H1 (cell line): ENCODE results near the gene DCDC1. TPM values are rescaled to one million over a fixed set of nuclear protein-coding genes. Genes with fewer than 3 reads are reported as not detected.

ENCODE experiments used
- CTCF ChIA-PET: fragments of 300-600 bp; sonication (Branson Sonifier 250); formaldehyde crosslinking; loops from one replicate; lab custom pipeline; 2021; ENCODE audit not compliant: partially characterized antibody; lab: Charles Lee
- POLR2A ChIA-PET: fragments of 300-600 bp; sonication (Branson Sonifier 250); formaldehyde crosslinking; loops from one replicate; lab custom pipeline; 2021; ENCODE audit warnings: inconsistent platforms; ENCODE audit not compliant: partially characterized antibody; lab: Charles Lee
- DNase-seq, 2 experiments: peaks; one replicate each; pipeline versions ENCODE4 v3.0.0 to v3.0.0-alpha.2; 2010 to 2022; ENCODE audit warnings: low spot score in 2 of 2, low read depth in 1 of 2, mixed read lengths in 1 of 2
- FAIRE-seq: peaks from 2 replicates; lab custom pipeline; 2011; peaks lifted over from hg19 to GRCh38; lab: Jason Lieb, UNC
- H2AFZ ChIP-seq: 2 replicates; pipeline ENCODE4 v1.8.1; 2012; ENCODE audit warnings: low read length, inconsistent platforms
- H2AK5ac ChIP-seq: 2 replicates; pipeline ENCODE4 v1.6.1; 2013; ENCODE audit warnings: low read depth, low read length
- H2BK120ac ChIP-seq: replicated peaks from 2 replicates; pipeline ENCODE3; 2013; ENCODE audit warnings: low read depth, low read length, inconsistent platforms
- H2BK12ac ChIP-seq: 2 replicates; pipeline ENCODE4 v1.6.1; 2013; ENCODE audit warnings: low read depth, low read length
- H2BK15ac ChIP-seq: 2 replicates; pipeline ENCODE4 v1.6.1; 2013; ENCODE audit warnings: low read length
- H2BK20ac ChIP-seq: 2 replicates; pipeline ENCODE4 v1.6.1; 2013; ENCODE audit warnings: low read length
- H2BK5ac ChIP-seq: 2 replicates; pipeline ENCODE4 v1.6.1; 2013; ENCODE audit warnings: low read depth, low read length
- H3K14ac ChIP-seq: 2 replicates; pipeline ENCODE4 v1.6.1; 2013; ENCODE audit warnings: inconsistent platforms; ENCODE audit not compliant: insufficient read length
- H3K18ac ChIP-seq: 2 replicates; pipeline ENCODE4 v1.6.1; 2013; ENCODE audit warnings: low read length; ENCODE audit errors: extremely low read depth
- H3K23ac ChIP-seq: 2 replicates; pipeline ENCODE4 v1.6.1; 2013; ENCODE audit warnings: inconsistent platforms; ENCODE audit not compliant: insufficient read length
- H3K23me2 ChIP-seq: 2 replicates; pipeline ENCODE4 v1.6.1; 2013; ENCODE audit warnings: low read depth, low read length
- H3K27ac ChIP-seq: 2 replicates; pipeline ENCODE4 v1.6.1; 2011; ENCODE audit warnings: low read depth, low read length, inconsistent platforms
- H3K27me3 ChIP-seq, 4 experiments: replicated peaks in 1 of 4; 1 replicate in 1 of 4; 2 replicates in 3 of 4; pipeline versions ENCODE4 v1.6.1 to v1.8.1; 2011 to 2013; ENCODE audit warnings: low read length in 3 of 4, mild to moderate bottlenecking in 3 of 4, inconsistent platforms in 2 of 4, mixed read lengths in 2 of 4, moderate library complexity in 1 of 4; ENCODE audit not compliant: control insufficient read depth in 3 of 4, insufficient read depth in 3 of 4; ENCODE audit errors: extremely low read depth in 1 of 4
- H3K36me3 ChIP-seq, 4 experiments: 2 replicates each; pipeline versions ENCODE4 v1.6.1 to v1.8.1; 2011 to 2013; ENCODE audit warnings: mild to moderate bottlenecking in 4 of 4, low read length in 3 of 4, moderate library complexity in 2 of 4, control low read depth in 1 of 4, inconsistent platforms in 1 of 4; ENCODE audit not compliant: insufficient read depth in 4 of 4, control insufficient read depth in 2 of 4
- H3K4ac ChIP-seq: replicated peaks from 2 replicates; pipeline ENCODE3; 2013; ENCODE audit warnings: low read length, low read depth, mixed read lengths, inconsistent platforms; ENCODE audit not compliant: insufficient read length
- H3K4me1 ChIP-seq, 4 experiments: replicated peaks in 1 of 4; 1 replicate in 1 of 4; 2 replicates in 3 of 4; pipeline versions ENCODE4 v1.6.1 to v1.8.1; 2011 to 2013; ENCODE audit warnings: low read length in 3 of 4, inconsistent platforms in 2 of 4, mixed read lengths in 1 of 4; ENCODE audit not compliant: insufficient read depth in 4 of 4, control insufficient read depth in 3 of 4
- H3K4me2 ChIP-seq, 2 experiments: 2 replicates each; pipeline versions ENCODE4 v1.6.1 to v1.8.1; 2011 to 2013; ENCODE audit warnings: low read depth in 2 of 2, low read length in 2 of 2, control low read depth in 1 of 2, inconsistent platforms in 1 of 2, mild to moderate bottlenecking in 1 of 2; ENCODE audit not compliant: insufficient read depth in 1 of 2
- H3K4me3 ChIP-seq, 4 experiments: fragments of 200-600, 300-600 bp in 1 of 4; sonication (generic), shearing (Covaris generic), sonication (Bioruptor Twin) in 1 of 4; 2 replicates each; pipeline versions ENCODE4 v1.5.1 to v1.8.1; 2011 to 2016; ENCODE audit warnings: low read length in 4 of 4, low read depth in 3 of 4, control low read depth in 2 of 4, inconsistent platforms in 2 of 4, mild to moderate bottlenecking in 2 of 4, mixed read lengths in 1 of 4, moderate library complexity in 1 of 4; ENCODE audit not compliant: insufficient read depth in 2 of 4; ENCODE audit errors: extremely low read depth in 1 of 4
- H3K56ac ChIP-seq: replicated peaks from 2 replicates; pipeline ENCODE3; 2013; ENCODE audit warnings: low read depth, mild to moderate bottlenecking, mixed read lengths, low read length, inconsistent platforms; ENCODE audit not compliant: insufficient read length
- H3K79me1 ChIP-seq: 2 replicates; pipeline ENCODE4 v1.6.1; 2013; ENCODE audit warnings: low read depth, low read length, control low read depth
- H3K79me2 ChIP-seq, 2 experiments: 2 replicates each; pipeline versions ENCODE4 v1.6.1 to v1.8.1; 2012 to 2013; ENCODE audit warnings: low read length in 2 of 2, mild to moderate bottlenecking in 2 of 2, inconsistent platforms in 1 of 2; ENCODE audit not compliant: insufficient read depth in 2 of 2, control insufficient read depth in 1 of 2
- H3K9ac ChIP-seq, 4 experiments: replicated peaks in 1 of 4; 1 replicate in 1 of 4; 2 replicates in 3 of 4; pipeline versions ENCODE4 v1.6.1 to v1.8.1; 2011 to 2013; ENCODE audit warnings: low read depth in 3 of 4, low read length in 3 of 4, control low read depth in 2 of 4, mild to moderate bottlenecking in 2 of 4, moderate library complexity in 2 of 4, inconsistent platforms in 1 of 4; ENCODE audit errors: extremely low read depth in 1 of 4
- H3K9me3 ChIP-seq, 2 experiments: 2 replicates each; pipeline versions ENCODE4 v1.6.1 to v1.8.1; 2012 to 2013; ENCODE audit warnings: mild to moderate bottlenecking in 2 of 2, moderate library complexity in 2 of 2, control low read depth in 1 of 2, inconsistent platforms in 1 of 2, low read depth in 1 of 2, low read length in 1 of 2, mixed read lengths in 1 of 2; ENCODE audit not compliant: insufficient read depth in 2 of 2
- H4K20me1 ChIP-seq, 2 experiments: replicated peaks in 1 of 2; 2 replicates each; pipeline versions ENCODE3 to v1.8.1; 2011 to 2013; ENCODE audit warnings: inconsistent platforms in 2 of 2, low read length in 2 of 2, mild to moderate bottlenecking in 1 of 2; ENCODE audit not compliant: insufficient read depth in 2 of 2, control insufficient read depth in 1 of 2
- H4K5ac ChIP-seq: 2 replicates; pipeline ENCODE4 v1.6.1; 2013; ENCODE audit warnings: low read length, low read depth, mixed read lengths, inconsistent platforms; ENCODE audit not compliant: insufficient read length
- H4K8ac ChIP-seq: 2 replicates; pipeline ENCODE4 v1.8.0; 2013; ENCODE audit warnings: mild to moderate bottlenecking, moderate library complexity, low read length, inconsistent platforms; ENCODE audit not compliant: insufficient read depth; ENCODE audit errors: extremely low read depth
- H4K91ac ChIP-seq: replicated peaks from 2 replicates; pipeline ENCODE3; 2013; ENCODE audit warnings: low read length, mixed read lengths, inconsistent platforms; ENCODE audit not compliant: insufficient read length
- ASH2L ChIP-seq: fragments of 200-600, 300-600 bp; sonication (generic); IDR thresholded peaks from one replicate; pipeline ENCODE4 v1.7.1; 2017; ENCODE audit warnings: low read length
- RAD21 ChIP-seq, 2 experiments: IDR thresholded peaks in 1 of 2; conservative IDR thresholded peaks in 1 of 2; 2 replicates each; pipeline ENCODE4 v1.6.1; 2011; ENCODE audit warnings: low read depth in 2 of 2, low read length in 2 of 2, improper control_type of control experiment in 1 of 2, inconsistent platforms in 1 of 2, mild to moderate bottlenecking in 1 of 2, moderate library complexity in 1 of 2
- ZNF274 ChIP-seq: IDR thresholded peaks from 2 replicates; pipeline ENCODE4 v1.7.0; 2012; ENCODE audit warnings: low read length, borderline replicate concordance; ENCODE audit errors: extremely low read depth
- WGBS, 2 experiments: shearing (Covaris generic) in 1 of 2; methylation state at CpG; one replicate each; pipeline versions ENCODE4 v1.1.6 to v1.1.7; 2013 to 2015; ENCODE audit warnings: low lambda C conversion rate in 2 of 2, mixed read lengths in 2 of 2, inconsistent platforms in 1 of 2, low coverage in 1 of 2, missing lambda C conversion rate in 1 of 2; ENCODE audit not compliant: insufficient replicate concordance in 2 of 2, insufficient coverage in 1 of 2, insufficient read length in 1 of 2; ENCODE audit errors: extremely low coverage in 1 of 2, missing lambda C conversion rate in 1 of 2; 5-methylcytosine and 5-hydroxymethylcytosine counted together
- polyA plus RNA-seq, 7 experiments: library from polyadenylated mRNA; depleted of rRNA in 3 of 7; stranded (reverse) in 5 of 7; unstranded in 2 of 7; fragments of >200 nt in 5 of 7; fragments of 200-250 nt in 2 of 7; gene quantifications; 1 replicate in 5 of 7; 2 replicates in 1 of 7; 4 replicates in 1 of 7; pipeline versions ENCODE4 v1.2.1 to v1.2.3, GENCODE V29; 2011 to 2013; ENCODE audit warnings: missing spikeins in 2 of 7, mixed read lengths in 2 of 7
- total RNA-seq: library from RNA; stranded (reverse); fragmentation: NEBNext Ultra II Directional; extraction: Animal tissue kit (Norgen Biotek cat#: 25700); gene quantifications from 2 replicates; pipeline ENCODE4 v1.2.1, GENCODE V29; 2021

DCDC1 gene
- total and polyA plus RNA-seq, 2 of the 8 experiments (the other 6 are each of a cell fraction or from before 2014, with no cell fraction given) = 0.15 to 0.56 TPM

DNA sequence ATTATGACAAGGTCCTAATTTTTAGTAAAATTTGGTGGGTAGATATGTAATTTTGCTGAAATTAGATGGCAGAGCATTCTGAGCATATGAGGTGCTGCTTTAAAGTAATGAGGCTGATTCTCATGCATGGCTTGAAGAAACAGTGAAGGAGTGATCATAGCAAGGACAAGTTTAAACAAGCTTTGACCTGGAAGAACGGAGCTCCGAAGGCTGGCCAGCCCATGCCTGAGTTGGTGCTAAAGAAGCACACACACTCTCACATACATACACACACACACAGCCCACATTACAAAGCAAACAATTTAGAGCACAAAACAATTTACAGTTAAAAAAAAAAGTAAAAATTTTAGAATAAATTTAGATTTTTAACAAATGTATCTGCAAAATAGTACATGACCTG, 150.7 kb downstream of the DCDC1 start (continued):
- TF ChIP-seq ASH2L = no peak

DNA sequence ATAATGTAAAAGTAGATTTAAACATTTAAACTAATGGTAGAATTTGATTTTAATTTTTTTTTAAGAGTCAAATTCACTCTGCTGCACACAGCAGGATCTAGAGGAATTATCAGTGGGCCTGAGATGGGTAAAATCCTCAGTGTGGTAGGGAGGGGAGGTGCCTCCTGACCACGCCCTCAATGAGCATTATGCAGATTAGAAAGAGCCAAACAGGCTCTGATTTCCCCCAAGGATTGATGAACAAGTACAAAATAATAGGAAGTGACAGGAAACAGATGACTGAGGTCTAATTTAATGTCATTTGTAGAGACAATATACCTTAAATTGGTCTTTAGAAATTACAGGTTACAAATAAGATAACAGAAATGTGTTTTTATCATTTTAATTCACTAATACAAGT, 155.2 kb downstream of the DCDC1 start:
- POLR2A ChIA-PET = no interaction called here
- no peak for DNase-seq

More for the DNA sequence above, 155.2 kb downstream of the DCDC1 start:
- H3K23ac ChIP-seq = no peak overlapping the region
- no peak overlapping the region for H3K4me2 ChIP-seq
- no peak overlapping the region for H3K4me3 ChIP-seq
- H2BK15ac ChIP-seq = no peak overlapping the region
- no peaks in the 10 kb centered on the region for H3K79me2 ChIP-seq
- CTCF ChIA-PET = no interaction called here
- H2AK5ac ChIP-seq = no peak overlapping the region
- no peaks in the 10 kb centered on the region for H3K4me1 ChIP-seq
- H3K14ac ChIP-seq = no peak overlapping the region
- H3K9ac ChIP-seq = no peak overlapping the region
- H3K56ac ChIP-seq = no peak overlapping the region
- H3K36me3 ChIP-seq = no peaks in the 10 kb centered on the region
- no peaks in the 10 kb centered on the region for H4K20me1 ChIP-seq
- TF ChIP-seq RAD21 (IDR thresholded peaks at IDR 0.05 in 1 of 2, conservative IDR thresholded peaks at IDR 0.05 in 1 of 2; ENCODE audit: low read depth in 2 of 2, low read length in 2 of 2) (no peak), ZNF274 (no peak)
- H3K4ac ChIP-seq = no peak overlapping the region
- no peak overlapping the region for H3K18ac ChIP-seq
- no peak overlapping the region for H2BK5ac ChIP-seq
- H2BK120ac ChIP-seq = no peak overlapping the region
- H3K27ac ChIP-seq = no peak overlapping the region
- H3K79me1 ChIP-seq = no peaks in the 10 kb centered on the region
- no peaks in the 10 kb centered on the region for H3K27me3 ChIP-seq
- no peak overlapping the region for H4K8ac ChIP-seq
- H4K5ac ChIP-seq = no peak overlapping the region
- H4K91ac ChIP-seq = no peak overlapping the region
- H2AFZ ChIP-seq = no peak overlapping the region
- H2BK12ac ChIP-seq = no peak overlapping the region
- no peak for FAIRE-seq
- no peak overlapping the region for H2BK20ac ChIP-seq
- H3K23me2 ChIP-seq = no peaks in the 10 kb centered on the region
- H3K9me3 ChIP-seq = no peaks in the 10 kb centered on the region
- WGBS, 2 experiments = 71% methylated on average over 1 of the region's 1 CpG; no CpG with 5 or more reads in 1 of the 2 experiments
